Bronchial epithelial cell (primary cell): ENCODE data around the gene C12orf43. TPM values are rescaled to one million over a fixed set of nuclear protein-coding genes. Genes with fewer than 3 reads are reported as not detected.

ENCODE experiments used
- DNase-seq: peaks from one replicate; pipeline ENCODE4 v3.0.0-alpha.2; 2010; ENCODE audit warnings: low read depth
- FAIRE-seq: peaks from 2 replicates; lab custom pipeline; 2011; peaks lifted over from hg19 to GRCh38; lab: Jason Lieb, UNC
- H3K27me3 ChIP-seq: 2 replicates; pipeline ENCODE4 v1.5.1; 2011; ENCODE audit warnings: low read length; ENCODE audit not compliant: control insufficient read depth, insufficient read depth
- H3K36me3 ChIP-seq: 2 replicates; pipeline ENCODE4 v1.5.1; 2011; ENCODE audit warnings: low read length; ENCODE audit not compliant: control insufficient read depth, insufficient read depth
- H3K4me3 ChIP-seq: 2 replicates; pipeline ENCODE4 v1.5.1; 2011; ENCODE audit warnings: mild to moderate bottlenecking, low read depth, low read length, control low read depth
- total RNA-seq: library from RNA; depleted of rRNA; stranded (reverse); fragments of >200 nt; gene quantifications from 2 replicates; pipeline ENCODE4 v1.2.1, GENCODE V29; 2014
- TF ChIP-seq, protein P1 (sequence below): IDR thresholded peaks from 2 replicates; pipeline ENCODE4 v1.5.1; 2011; ENCODE audit warnings: mild to moderate bottlenecking, moderate library complexity, low read length, control low read depth, inconsistent platforms; ENCODE audit not compliant: insufficient read depth, severe bottlenecking

Gene C12orf43
- total RNA-seq, 1 donor from 2014 or later = 6.3 TPM

DNA sequence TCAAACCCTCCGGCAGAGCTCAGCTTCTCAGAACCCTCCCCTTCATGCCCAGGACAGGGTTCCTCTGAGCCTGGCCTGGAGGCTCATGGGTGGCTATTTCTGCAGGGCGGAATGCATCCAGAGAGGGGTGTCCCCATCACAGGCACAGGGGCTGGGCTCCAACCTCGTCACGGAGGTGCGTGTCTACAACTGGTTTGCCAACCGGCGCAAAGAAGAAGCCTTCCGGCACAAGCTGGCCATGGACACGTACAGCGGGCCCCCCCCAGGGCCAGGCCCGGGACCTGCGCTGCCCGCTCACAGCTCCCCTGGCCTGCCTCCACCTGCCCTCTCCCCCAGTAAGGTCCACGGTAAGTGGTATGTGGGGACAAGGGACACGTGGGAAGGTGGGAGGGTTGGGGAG lies 22.2 kb downstream of the C12orf43 start:
- FAIRE-seq = no peak
- no peaks in the 10 kb centered on the region for H3K27me3 ChIP-seq
- no peak for DNase-seq
- TF ChIP-seq, protein P1, sequence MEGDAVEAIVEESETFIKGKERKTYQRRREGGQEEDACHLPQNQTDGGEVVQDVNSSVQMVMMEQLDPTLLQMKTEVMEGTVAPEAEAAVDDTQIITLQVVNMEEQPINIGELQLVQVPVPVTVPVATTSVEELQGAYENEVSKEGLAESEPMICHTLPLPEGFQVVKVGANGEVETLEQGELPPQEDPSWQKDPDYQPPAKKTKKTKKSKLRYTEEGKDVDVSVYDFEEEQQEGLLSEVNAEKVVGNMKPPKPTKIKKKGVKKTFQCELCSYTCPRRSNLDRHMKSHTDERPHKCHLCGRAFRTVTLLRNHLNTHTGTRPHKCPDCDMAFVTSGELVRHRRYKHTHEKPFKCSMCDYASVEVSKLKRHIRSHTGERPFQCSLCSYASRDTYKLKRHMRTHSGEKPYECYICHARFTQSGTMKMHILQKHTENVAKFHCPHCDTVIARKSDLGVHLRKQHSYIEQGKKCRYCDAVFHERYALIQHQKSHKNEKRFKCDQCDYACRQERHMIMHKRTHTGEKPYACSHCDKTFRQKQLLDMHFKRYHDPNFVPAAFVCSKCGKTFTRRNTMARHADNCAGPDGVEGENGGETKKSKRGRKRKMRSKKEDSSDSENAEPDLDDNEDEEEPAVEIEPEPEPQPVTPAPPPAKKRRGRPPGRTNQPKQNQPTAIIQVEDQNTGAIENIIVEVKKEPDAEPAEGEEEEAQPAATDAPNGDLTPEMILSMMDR = no peak
- H3K4me3 ChIP-seq = no peak overlapping the region
- H3K36me3 ChIP-seq = no peaks in the 10 kb centered on the region

DNA sequence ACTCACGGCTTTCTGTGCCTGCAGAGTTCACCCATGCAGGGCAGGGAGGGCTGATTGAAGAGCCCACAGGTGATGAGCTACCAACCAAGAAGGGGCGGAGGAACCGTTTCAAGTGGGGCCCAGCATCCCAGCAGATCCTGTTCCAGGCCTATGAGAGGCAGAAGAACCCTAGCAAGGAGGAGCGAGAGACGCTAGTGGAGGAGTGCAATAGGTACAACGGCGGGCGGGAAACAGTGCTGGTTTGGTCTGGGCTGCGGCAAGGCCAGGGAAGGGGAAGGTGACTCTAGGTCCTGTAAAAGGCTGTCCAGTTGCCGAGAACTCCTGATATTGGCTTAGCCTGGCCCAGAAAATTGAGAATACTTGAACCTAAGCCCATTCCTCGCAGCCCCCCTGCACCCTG lies 22.8 kb downstream of the C12orf43 start:
- no peaks in the 10 kb centered on the region for H3K36me3 ChIP-seq
- H3K27me3 ChIP-seq = no peaks in the 10 kb centered on the region
- DNase-seq (no peak), FAIRE-seq (no peak)
- TF ChIP-seq, protein P1 = no peak
- no peak overlapping the region for H3K4me3 ChIP-seq

DNA sequence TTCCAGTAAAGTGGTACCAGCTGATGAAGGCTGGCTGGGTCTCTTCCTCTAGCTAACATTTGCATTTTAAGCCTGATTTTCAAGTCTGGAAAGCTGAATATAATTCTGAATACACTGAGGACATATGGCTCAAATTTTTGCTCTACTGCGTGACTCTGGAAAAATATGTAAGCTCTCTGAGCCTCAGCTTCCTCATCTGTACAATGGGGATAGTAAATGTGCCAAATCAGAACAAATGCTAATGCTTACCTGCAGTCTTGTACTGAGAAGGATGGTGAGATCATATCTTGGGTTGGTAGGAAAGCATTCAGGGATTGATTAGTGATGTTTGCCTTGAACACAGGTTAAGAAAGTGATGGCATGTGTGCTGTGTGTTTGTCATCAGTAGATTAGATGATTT lies 23.3 kb downstream of the C12orf43 start:
- TF ChIP-seq, protein P1 = no peak
- DNase-seq (no peak), FAIRE-seq (no peak)
- no peak overlapping the region for H3K4me3 ChIP-seq
- H3K27me3 ChIP-seq = no peaks in the 10 kb centered on the region
- H3K36me3 ChIP-seq = no peaks in the 10 kb centered on the region

DNA sequence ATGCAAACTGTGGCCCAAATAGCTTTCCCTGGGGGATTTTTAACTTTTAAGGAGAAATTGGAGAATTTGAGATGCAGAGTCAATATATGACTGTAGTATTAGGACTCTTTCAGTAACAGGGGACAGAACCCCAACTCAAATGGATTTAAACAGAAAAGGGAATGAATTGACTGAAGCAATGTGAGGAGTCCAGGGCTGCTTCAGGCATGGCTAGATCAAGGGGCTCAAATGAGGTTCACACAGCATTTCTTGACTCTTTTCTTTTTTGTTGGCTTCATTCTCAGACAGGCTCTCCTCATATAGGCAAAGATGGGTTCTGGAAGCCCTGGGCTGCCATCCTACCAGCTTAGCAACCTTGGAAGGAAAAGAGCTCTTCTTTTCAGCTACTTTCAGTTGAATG lies 24.3 kb downstream of the C12orf43 start:
- H3K4me3 ChIP-seq = no peak overlapping the region
- TF ChIP-seq, protein P1 = no peak
- no peak for FAIRE-seq
- H3K36me3 ChIP-seq = no peaks in the 10 kb centered on the region
- no peaks in the 10 kb centered on the region for H3K27me3 ChIP-seq
- DNase-seq = no peak

DNA sequence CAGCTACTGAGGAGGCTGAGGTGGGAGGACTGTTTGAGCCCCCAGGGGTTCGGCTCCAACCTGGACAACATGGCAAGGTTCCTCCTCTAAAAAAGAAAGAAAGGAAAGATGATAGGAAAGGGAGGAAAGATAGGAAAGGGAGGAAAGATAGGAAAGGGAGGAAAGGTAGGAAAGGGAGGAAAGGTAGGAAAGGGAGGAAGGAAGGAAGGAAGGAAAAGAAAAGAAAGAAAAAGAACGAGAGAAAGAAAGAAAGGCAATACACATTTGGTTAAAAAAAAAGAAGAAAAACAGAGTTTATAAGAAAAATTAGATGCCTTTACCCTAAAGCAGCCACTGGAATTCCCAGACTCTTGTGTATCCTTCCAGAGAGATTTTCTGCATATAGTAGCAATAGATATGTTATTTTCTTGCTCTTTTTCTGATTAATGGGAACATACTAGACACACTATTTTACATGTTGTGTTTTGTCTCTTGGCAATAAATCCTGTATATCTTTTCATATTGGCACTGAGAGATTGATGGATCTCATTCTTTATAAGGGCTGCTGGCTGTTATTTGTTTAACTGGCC lies 25.7 kb downstream of the C12orf43 start:
- TF ChIP-seq, protein P1 = no peak
- Histone ChIP-seq H3K4me3 (no peak overlapping the region), H3K36me3 (no peaks in the 10 kb centered on the region), H3K27me3 (no peaks in the 10 kb centered on the region)
- no peak for FAIRE-seq
- DNase-seq = no peak

DNA sequence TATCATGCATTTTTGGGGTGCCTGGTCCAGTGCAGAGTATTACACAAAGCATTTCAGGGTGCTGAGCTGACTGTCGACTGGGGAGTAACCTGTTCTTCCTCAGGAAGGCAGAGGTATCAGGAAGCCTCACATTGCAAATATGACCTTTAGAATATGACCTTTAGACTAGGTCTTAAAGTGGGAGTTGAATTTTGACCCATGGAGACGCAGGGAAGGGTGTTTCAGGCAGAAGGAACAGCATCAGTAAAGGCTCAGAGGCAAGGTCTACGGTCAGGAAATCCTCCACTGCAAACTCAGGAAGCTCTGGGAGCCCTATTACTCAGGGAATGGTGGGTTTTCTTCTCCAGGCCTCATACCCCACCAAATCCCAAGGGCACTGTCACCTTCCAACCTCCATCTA lies 26.6 kb downstream of the C12orf43 start:
- FAIRE-seq = no peak
- no peaks in the 10 kb centered on the region for H3K36me3 ChIP-seq
- H3K4me3 ChIP-seq = no peak overlapping the region
- H3K27me3 ChIP-seq = no peaks in the 10 kb centered on the region
- TF ChIP-seq, protein P1 = no peak
- no peak for DNase-seq
